Dendritic cell treated with granulocyte-macrophage colony-stimulating factor and Interleukin-4, amounts not matched to agents 40 ng/mL and 50 ng/mL, for 4 days (primary cell): ENCODE data around the gene KRT74.

Experiments
- H3K27ac Mint-ChIP-seq: one replicate; pipeline ENCODE4 v1.8.0; 2022; ENCODE audit warnings: mild to moderate bottlenecking, mixed read lengths
- H3K27me3 Mint-ChIP-seq: one replicate; pipeline ENCODE4 v1.8.0; 2022; ENCODE audit warnings: mild to moderate bottlenecking, mixed read lengths
- H3K36me3 Mint-ChIP-seq: one replicate; pipeline ENCODE4 v1.8.0; 2022; ENCODE audit warnings: low read depth, mixed read lengths
- H3K4me1 Mint-ChIP-seq: one replicate; pipeline ENCODE4 v1.8.0; 2022; ENCODE audit warnings: low read depth, mixed read lengths
- H3K4me3 Mint-ChIP-seq: one replicate; pipeline ENCODE4 v1.8.0; 2022; ENCODE audit warnings: mild to moderate bottlenecking, moderate library complexity, mixed read lengths
- H3K9me3 Mint-ChIP-seq: one replicate; pipeline ENCODE4 v1.8.0; 2022; ENCODE audit warnings: mixed read lengths
- intact Hi-C: fragments of 100-400 bp; cut with micrococcal nuclease; formaldehyde crosslinking; loops from one replicate; pipeline ENCODE4 v1.15.0; 2022

The KRT74 gene

GRCh38 chr12:52573743-52574142 is at the start of gene KRT74:
Gene KRT74, minus strand, starts transcription at chr12:52573843. Its CDS starts 66 bp downstream, at chr12:52573777.
- Mint-ChIP-seq H3K9me3 (no peaks in the 10 kb centered on the region), H3K27me3 (peaks cover 4% of the 10 kb centered on the region), H3K4me3 (no peak within 1 kb of the TSS), H3K36me3 (no peaks in the 10 kb centered on the region), H3K4me1 (no peaks in the 10 kb centered on the region), H3K27ac (no peak within 1 kb of the TSS)
- intact Hi-C loops = no loop called here

- no peak overlapping the region for H3K4me3 Mint-ChIP-seq
- no peak overlapping the region for H3K27ac Mint-ChIP-seq
- H3K27me3 Mint-ChIP-seq = peaks cover 4% of the 10 kb centered on the region
- peaks cover 5% of the 10 kb centered on the region for H3K4me1 Mint-ChIP-seq
- H3K9me3 Mint-ChIP-seq = no peaks in the 10 kb centered on the region
- H3K36me3 Mint-ChIP-seq = no peaks in the 10 kb centered on the region
- intact Hi-C loops = no loop called here
These were observed 48.7 kb upstream of the KRT74 start for GRCh38 chr12:52622349-52622748.

- H3K27ac Mint-ChIP-seq = no peak overlapping the region
- peaks cover 22% of the 10 kb centered on the region for H3K4me1 Mint-ChIP-seq
- H3K27me3 Mint-ChIP-seq = peaks cover 7% of the 10 kb centered on the region
- no peaks in the 10 kb centered on the region for H3K9me3 Mint-ChIP-seq
- intact Hi-C loops = no loop called here
- H3K36me3 Mint-ChIP-seq = no peaks in the 10 kb centered on the region
- H3K4me3 Mint-ChIP-seq = no peak overlapping the region
These were observed 45.2 kb upstream of the KRT74 start for GRCh38 chr12:52618866-52619265.

GRCh38 chr12:52618216-52618615 is 44.6 kb upstream of the KRT74 start, which contains the start of gene KRT73:
Gene KRT73, minus strand, starts transcription at chr12:52618559. Its CDS starts 35 bp downstream, at chr12:52618524.
- peaks cover 7% of the 10 kb centered on the region for H3K27me3 Mint-ChIP-seq
- intact Hi-C loops = no loop called here
- H3K4me1 Mint-ChIP-seq = peaks cover 23% of the 10 kb centered on the region
- no peak within 1 kb of the TSS for H3K27ac Mint-ChIP-seq
- no peak within 1 kb of the TSS for H3K4me3 Mint-ChIP-seq
- no peaks in the 10 kb centered on the region for H3K36me3 Mint-ChIP-seq
- H3K9me3 Mint-ChIP-seq = no peaks in the 10 kb centered on the region

DNA sequence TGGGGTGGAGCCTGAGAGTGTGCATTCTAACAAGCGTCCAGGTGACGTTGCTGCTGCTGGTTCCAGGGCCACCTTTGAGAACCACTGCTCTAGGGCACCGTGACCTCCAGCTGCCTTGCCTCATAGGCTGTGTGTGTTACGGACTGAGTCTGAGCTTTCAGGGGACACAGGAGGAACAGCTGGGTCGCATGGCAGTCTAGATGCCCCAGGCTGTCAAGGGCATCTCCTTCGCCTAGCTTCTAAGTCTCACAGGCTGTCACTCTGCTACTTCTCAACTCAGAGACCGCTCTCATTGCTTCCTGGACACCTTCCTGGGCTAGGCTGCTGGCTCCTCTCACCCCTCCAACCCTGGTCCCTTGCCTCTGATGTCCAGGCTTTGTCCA is 43.8 kb upstream of the KRT74 start:
- no peaks in the 10 kb centered on the region for H3K9me3 Mint-ChIP-seq
- H3K4me3 Mint-ChIP-seq = no peak overlapping the region
- peaks cover 6% of the 10 kb centered on the region for H3K27me3 Mint-ChIP-seq
- no peak overlapping the region for H3K27ac Mint-ChIP-seq
- H3K36me3 Mint-ChIP-seq = no peaks in the 10 kb centered on the region
- intact Hi-C loops = no loop called here
- peaks cover 23% of the 10 kb centered on the region for H3K4me1 Mint-ChIP-seq

DNA sequence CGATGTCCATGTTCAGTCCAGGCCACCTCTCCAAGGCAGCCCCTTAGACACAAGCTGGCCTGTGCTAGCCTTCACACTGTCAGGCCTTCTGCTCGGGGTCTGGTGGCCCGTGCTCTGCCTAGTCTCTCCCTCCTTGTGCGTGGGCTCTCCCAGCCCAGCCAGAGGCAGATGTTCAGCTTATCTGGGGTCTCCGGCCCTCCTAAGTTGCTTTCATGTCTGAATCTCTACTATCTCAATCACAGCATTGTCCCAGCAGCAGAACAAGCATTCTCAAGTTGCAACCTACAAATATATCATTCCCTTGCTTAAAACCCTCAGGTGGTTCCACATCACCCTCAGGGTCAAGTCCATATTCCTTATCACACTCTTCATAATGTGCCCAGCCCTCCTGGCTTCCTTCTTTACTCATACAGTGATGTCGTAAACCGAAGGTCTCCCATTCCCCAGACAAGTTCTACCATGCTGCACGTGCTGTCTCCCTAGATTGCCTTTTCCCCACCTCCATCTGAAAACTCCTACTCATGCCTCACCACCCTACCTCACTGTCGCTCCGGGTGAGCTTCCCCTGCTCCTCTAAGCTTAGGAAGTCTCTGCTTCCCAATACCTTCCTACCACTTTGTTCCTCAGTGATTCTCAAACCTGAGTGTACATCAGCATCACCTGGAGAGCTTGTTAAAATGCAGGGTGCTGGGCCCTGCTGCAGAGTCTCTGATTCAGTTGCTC is 43.2 kb upstream of the KRT74 start:
- H3K27ac Mint-ChIP-seq = no peak overlapping the region
- peaks cover 23% of the 10 kb centered on the region for H3K4me1 Mint-ChIP-seq
- no peak overlapping the region for H3K4me3 Mint-ChIP-seq
- intact Hi-C loops = no loop called here
- peaks cover 6% of the 10 kb centered on the region for H3K27me3 Mint-ChIP-seq
- no peaks in the 10 kb centered on the region for H3K36me3 Mint-ChIP-seq
- no peaks in the 10 kb centered on the region for H3K9me3 Mint-ChIP-seq

DNA sequence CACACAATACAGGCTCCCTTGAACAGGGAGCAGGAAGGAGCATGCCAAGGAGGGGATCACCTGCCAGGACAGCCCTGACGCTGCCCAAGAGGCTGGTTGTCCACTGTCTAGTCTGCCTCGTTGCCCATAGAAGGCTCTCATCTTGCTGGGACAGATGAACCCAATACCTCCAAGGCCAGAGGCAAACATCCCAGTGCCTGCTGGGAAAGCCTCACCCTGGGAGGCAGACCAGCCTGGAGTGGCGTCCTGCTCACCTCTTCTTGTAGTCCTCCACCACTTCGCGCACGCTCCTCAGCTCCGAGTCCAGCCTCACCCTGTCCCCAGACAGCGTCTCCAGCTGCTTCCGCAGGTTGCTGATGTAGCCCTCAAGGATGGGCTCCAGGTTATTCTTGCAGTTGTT is 42.3 kb upstream of the KRT74 start:
- Mint-ChIP-seq H3K36me3 (no peaks in the 10 kb centered on the region), H3K9me3 (no peaks in the 10 kb centered on the region), H3K4me3 (no peak overlapping the region), H3K4me1 (peaks cover 23% of the 10 kb centered on the region), H3K27me3 (peaks cover 7% of the 10 kb centered on the region), H3K27ac (no peak overlapping the region)
- intact Hi-C loops = no loop called here

DNA sequence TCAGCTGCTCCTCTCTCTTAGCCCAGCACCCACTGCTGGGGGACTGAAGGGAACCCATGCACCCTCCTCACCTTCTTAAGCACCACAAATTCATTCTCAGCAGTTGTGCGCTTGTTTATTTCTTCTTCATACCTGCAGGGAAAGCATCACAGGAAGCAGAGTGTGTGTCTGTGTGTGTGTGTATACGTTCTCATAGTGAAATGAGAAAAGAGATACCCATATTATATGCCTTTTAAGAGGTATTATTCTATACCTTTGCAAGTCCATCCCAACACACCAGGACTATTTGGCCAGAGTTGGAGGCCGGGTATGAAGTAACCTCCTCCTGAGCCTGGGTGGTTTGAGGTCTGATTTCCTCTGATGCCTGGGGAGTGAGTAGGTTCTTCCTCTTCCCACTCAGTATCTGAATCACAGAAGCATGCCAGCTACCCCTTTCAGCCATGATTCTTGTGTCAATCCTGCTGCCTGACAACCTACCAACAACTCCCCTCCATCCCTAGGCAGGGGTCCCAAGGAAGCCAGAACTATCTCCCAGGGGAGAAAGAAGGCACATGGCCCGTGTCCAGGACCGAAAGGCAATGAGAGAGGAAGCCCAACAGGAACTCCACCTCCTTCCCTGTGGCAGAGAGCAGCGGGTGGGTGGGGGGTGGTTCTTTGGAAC is 41.7 kb upstream of the KRT74 start:
- peaks cover 23% of the 10 kb centered on the region for H3K4me1 Mint-ChIP-seq
- intact Hi-C loops = no loop called here
- no peaks in the 10 kb centered on the region for H3K36me3 Mint-ChIP-seq
- H3K27ac Mint-ChIP-seq = no peak overlapping the region
- H3K27me3 Mint-ChIP-seq = peaks cover 12% of the 10 kb centered on the region
- no peak overlapping the region for H3K4me3 Mint-ChIP-seq
- no peaks in the 10 kb centered on the region for H3K9me3 Mint-ChIP-seq

DNA sequence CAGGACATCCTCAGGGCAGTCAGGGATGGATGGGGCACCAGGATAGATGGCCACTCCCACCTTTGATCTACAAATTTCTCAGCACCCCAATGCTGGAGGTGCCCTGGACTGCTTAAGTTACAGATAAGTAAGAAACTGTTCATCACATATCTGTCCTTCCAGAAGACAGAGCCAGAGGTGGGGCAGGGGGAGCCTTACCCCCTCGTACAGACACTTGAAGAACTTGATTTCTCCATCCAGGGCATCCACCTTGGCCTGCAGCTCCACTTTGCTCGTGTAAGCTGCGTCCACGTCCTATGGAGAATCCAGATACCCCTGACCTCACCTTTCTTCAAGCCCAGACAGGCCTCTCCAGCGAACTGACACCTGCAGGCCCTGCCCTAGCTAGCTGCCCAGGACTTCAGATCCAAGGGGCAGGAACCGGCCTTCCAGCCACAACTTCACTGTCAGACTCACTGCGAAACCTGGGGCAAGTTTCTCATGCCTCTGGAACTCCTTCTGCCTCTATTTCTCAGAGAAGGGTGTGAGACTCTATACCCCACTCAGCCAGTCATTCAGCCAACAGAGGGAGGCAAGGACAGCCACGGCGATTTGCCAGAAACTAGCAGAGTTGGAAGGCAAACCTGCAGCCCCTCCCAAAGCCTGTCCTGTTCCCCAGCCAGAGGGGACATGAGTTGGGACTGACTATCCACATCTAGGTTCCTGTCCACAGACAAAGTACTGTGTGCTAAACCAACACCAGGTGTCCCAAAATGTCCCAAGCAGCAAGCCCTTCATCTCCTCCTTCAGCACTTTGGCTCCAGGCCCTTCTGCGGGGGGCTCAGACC is 41.0 kb upstream of the KRT74 start:
- H3K27me3 Mint-ChIP-seq = peaks cover 16% of the 10 kb centered on the region
- H3K27ac Mint-ChIP-seq = no peak overlapping the region
- H3K4me3 Mint-ChIP-seq = no peak overlapping the region
- H3K4me1 Mint-ChIP-seq = peaks cover 23% of the 10 kb centered on the region
- intact Hi-C loops = no loop called here
- H3K36me3 Mint-ChIP-seq = no peaks in the 10 kb centered on the region
- no peaks in the 10 kb centered on the region for H3K9me3 Mint-ChIP-seq

GRCh38 chr12:52613384-52614030 is 39.9 kb upstream of the KRT74 start:
- Mint-ChIP-seq H3K9me3 (no peaks in the 10 kb centered on the region), H3K27ac (no peak overlapping the region), H3K4me3 (no peak overlapping the region), H3K4me1 (peaks cover 23% of the 10 kb centered on the region), H3K36me3 (no peaks in the 10 kb centered on the region), H3K27me3 (peaks cover 25% of the 10 kb centered on the region)
- intact Hi-C loops = no loop called here

- intact Hi-C loops = no loop called here
- Mint-ChIP-seq H3K27me3 (peaks cover 29% of the 10 kb centered on the region), H3K4me1 (peaks cover 23% of the 10 kb centered on the region)
These were observed 39.1 kb upstream of the KRT74 start for GRCh38 chr12:52612431-52613383.

DNA sequence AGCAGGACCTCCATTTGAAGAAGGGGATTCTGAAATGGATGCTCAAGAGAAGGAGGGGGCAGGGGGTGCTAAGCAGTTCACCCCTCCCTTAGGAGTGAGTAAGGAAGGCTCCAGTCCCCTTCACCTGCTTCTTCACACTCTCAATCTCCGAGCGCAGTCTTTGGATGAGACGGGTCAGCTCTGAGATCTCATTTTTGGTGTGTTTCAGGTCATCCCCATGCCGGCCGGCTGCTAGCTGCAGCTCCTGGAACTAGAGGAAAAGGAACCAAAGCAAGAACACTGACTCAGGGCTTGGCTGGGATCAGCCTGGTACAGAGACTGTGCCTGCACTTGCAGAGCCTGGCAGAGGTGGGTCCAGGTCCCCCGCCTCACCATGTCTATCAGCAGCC is 37.4 kb upstream of the KRT74 start:
- peaks cover 19% of the 10 kb centered on the region for H3K4me1 Mint-ChIP-seq
- H3K9me3 Mint-ChIP-seq = no peaks in the 10 kb centered on the region
- H3K4me3 Mint-ChIP-seq = no peak overlapping the region
- no peaks in the 10 kb centered on the region for H3K36me3 Mint-ChIP-seq
- H3K27ac Mint-ChIP-seq = no peak overlapping the region
- intact Hi-C loops = no loop called here
- H3K27me3 Mint-ChIP-seq = peaks cover 26% of the 10 kb centered on the region

More at GRCh38 chr12:52612431-52613383, 39.1 kb upstream of the KRT74 start:
- H3K9me3 Mint-ChIP-seq = no peaks in the 10 kb centered on the region
- no peak overlapping the region for H3K4me3 Mint-ChIP-seq
- H3K36me3 Mint-ChIP-seq = no peaks in the 10 kb centered on the region
- H3K27ac Mint-ChIP-seq = no peak overlapping the region
